IMR-90 (cell line): ENCODE results near the gene SLIT3. TPM values are rescaled to one million over a fixed set of nuclear protein-coding genes. Genes with fewer than 3 reads are reported as not detected.

Experiments used
- ATAC-seq: fragments of 200-7000 bp; cut with Tn5 transposase; 2 replicates; pipeline ENCODE4 v1.9.1; 2020; ENCODE audit warnings: low read depth, mild to moderate bottlenecking, moderate library complexity
- BruUV-seq: library from RNA; stranded (reverse); fragments of 400-500 nt; replicated peaks from 2 replicates; lab custom pipeline; 2021; lab: Mats Ljungman, UMichigan
- CTCF ChIA-PET: fragments of 300-600 bp; formaldehyde crosslinking; extraction: SDS; loops from one replicate; lab custom pipeline; 2021; ENCODE audit warnings: antibody characterized with exemption; lab: Yijun Ruan, JAX
- POLR2A ChIA-PET: fragments of 300-600 bp; sonication (Branson Sonifier 250); formaldehyde crosslinking; loops from one replicate; lab custom pipeline; 2022; ENCODE audit warnings: antibody characterized with exemption; ENCODE audit not compliant: unreplicated experiment; lab: Charles Lee
- DNase-seq: peaks from one replicate; pipeline ENCODE4 v3.0.0; 2013
- H2AFZ ChIP-seq: replicated peaks from 2 replicates; pipeline ENCODE3; 2013; ENCODE audit warnings: low read length, mild to moderate bottlenecking; ENCODE audit not compliant: poor library complexity
- H2AK5ac ChIP-seq: 2 replicates; pipeline ENCODE4 v1.6.1; 2013; ENCODE audit warnings: low read depth, low read length, inconsistent platforms
- H2AK9ac ChIP-seq: replicated peaks from 2 replicates; pipeline ENCODE3; 2013; ENCODE audit warnings: mild to moderate bottlenecking, low read depth, low read length, moderate library complexity; ENCODE audit not compliant: poor library complexity
- H2BK120ac ChIP-seq: 2 replicates; pipeline ENCODE4 v1.6.1; 2013; ENCODE audit warnings: low read depth, low read length, inconsistent platforms
- H2BK15ac ChIP-seq: 3 replicates; pipeline ENCODE4 v1.6.1; 2013; ENCODE audit warnings: low read depth, low read length, inconsistent platforms
- H2BK20ac ChIP-seq: 2 replicates; pipeline ENCODE4 v1.6.1; 2013; ENCODE audit warnings: low read depth, mild to moderate bottlenecking, inconsistent platforms, low read length, moderate library complexity
- H2BK5ac ChIP-seq: 2 replicates; pipeline ENCODE4 v1.6.1; 2013; ENCODE audit warnings: mild to moderate bottlenecking, low read depth, low read length, inconsistent platforms; ENCODE audit not compliant: poor library complexity, severe bottlenecking
- H3K14ac ChIP-seq: replicated peaks from 2 replicates; pipeline ENCODE4 v1.6.1; 2013; ENCODE audit warnings: low read depth, low read length, inconsistent platforms
- H3K18ac ChIP-seq: 2 replicates; pipeline ENCODE4 v1.6.1; 2013; ENCODE audit warnings: low read depth, low read length, control low read depth
- H3K23ac ChIP-seq: 2 replicates; pipeline ENCODE4 v1.6.1; 2013; ENCODE audit warnings: low read depth, low read length, inconsistent platforms
- H3K27ac ChIP-seq: 2 replicates; pipeline ENCODE4 v1.5.1; 2013; ENCODE audit warnings: mild to moderate bottlenecking, control low read depth, low read length; ENCODE audit not compliant: insufficient read depth
- H3K27me3 ChIP-seq: 2 replicates; pipeline ENCODE4 v1.6.1; 2013; ENCODE audit warnings: low read length; ENCODE audit not compliant: control insufficient read depth, insufficient read depth
- H3K36me3 ChIP-seq: 2 replicates; pipeline ENCODE4 v1.6.1; 2013; ENCODE audit warnings: low read length, mixed read lengths; ENCODE audit not compliant: control insufficient read depth, insufficient read depth
- H3K4ac ChIP-seq: 2 replicates; pipeline ENCODE4 v1.6.1; 2013; ENCODE audit warnings: low read depth, low read length, inconsistent platforms
- H3K4me1 ChIP-seq: 2 replicates; pipeline ENCODE4 v1.6.1; 2013; ENCODE audit warnings: low read length, mixed read lengths; ENCODE audit not compliant: control insufficient read depth, insufficient read depth
- H3K4me2 ChIP-seq: 2 replicates; pipeline ENCODE4 v1.6.1; 2013; ENCODE audit warnings: low read depth, mild to moderate bottlenecking, control low read depth, low read length, moderate library complexity
- H3K4me3 ChIP-seq: 2 replicates; pipeline ENCODE4 v1.5.1; 2013; ENCODE audit warnings: low read depth, mild to moderate bottlenecking, control low read depth, low read length, moderate library complexity; ENCODE audit not compliant: insufficient read depth
- H3K56ac ChIP-seq: 2 replicates; pipeline ENCODE4 v1.6.1; 2013; ENCODE audit warnings: low read length, inconsistent platforms; ENCODE audit not compliant: insufficient read depth; ENCODE audit errors: extremely low read depth
- H3K79me1 ChIP-seq, 2 experiments: 2 replicates each; pipeline ENCODE4 v1.6.1; 2013; ENCODE audit warnings: low read length in 2 of 2, inconsistent platforms in 1 of 2, low read depth in 1 of 2
- H3K9ac ChIP-seq: 2 replicates; pipeline ENCODE4 v1.6.1; 2013; ENCODE audit warnings: low read depth, low read length, control low read depth
- H3K9me1 ChIP-seq: 2 replicates; pipeline ENCODE4 v1.6.1; 2013; ENCODE audit warnings: low read length, inconsistent platforms; ENCODE audit not compliant: insufficient read depth
- H3K9me3 ChIP-seq: 2 replicates; pipeline ENCODE4 v1.6.1; 2013; ENCODE audit warnings: low read length; ENCODE audit not compliant: control insufficient read depth, insufficient read depth
- H4K20me1 ChIP-seq: 2 replicates; pipeline ENCODE4 v1.6.1; 2013; ENCODE audit warnings: low read length, inconsistent platforms; ENCODE audit not compliant: insufficient read depth
- H4K5ac ChIP-seq: 2 replicates; pipeline ENCODE4 v1.6.1; 2013; ENCODE audit warnings: mild to moderate bottlenecking, low read depth, low read length, control low read depth
- H4K8ac ChIP-seq, 2 experiments: 2 replicates each; pipeline ENCODE4 v1.6.1; 2013; ENCODE audit warnings: low read depth in 2 of 2, low read length in 2 of 2, control low read depth in 1 of 2, inconsistent platforms in 1 of 2
- H4K91ac ChIP-seq: 2 replicates; pipeline ENCODE4 v1.6.1; 2013; ENCODE audit warnings: low read depth, low read length, inconsistent platforms; ENCODE audit not compliant: insufficient read depth
- BHLHE40 ChIP-seq: fragments of 150-350 bp; IDR thresholded peaks from 2 replicates; pipeline ENCODE4 v1.6.1; 2016; ENCODE audit warnings: mild to moderate bottlenecking, low read depth, low read length
- CEBPB ChIP-seq: IDR thresholded peaks from 2 replicates; pipeline ENCODE4 v1.6.1; 2012; ENCODE audit warnings: low read depth, low read length, improper control_type of control experiment
- CHD1 ChIP-seq: IDR thresholded peaks from 2 replicates; pipeline ENCODE4 v1.6.1; 2012; ENCODE audit warnings: low read depth, low read length, improper control_type of control experiment
- CTCF ChIP-seq: conservative IDR thresholded peaks from 2 replicates; pipeline ENCODE4 v1.5.1; 2012; ENCODE audit warnings: mild to moderate bottlenecking, low read depth, low read length, improper control_type of control experiment
- FOS ChIP-seq: fragments of 150-350 bp; IDR thresholded peaks from 2 replicates; pipeline ENCODE4 v1.6.1; 2016; ENCODE audit warnings: low read depth, low read length
- MAFK ChIP-seq: IDR thresholded peaks from 2 replicates; pipeline ENCODE4 v1.6.1; 2012; ENCODE audit warnings: low read depth, low read length, improper control_type of control experiment
- MXI1 ChIP-seq: IDR thresholded peaks from 2 replicates; pipeline ENCODE4 v1.6.1; 2012; ENCODE audit warnings: low read depth, mild to moderate bottlenecking, low read length, moderate library complexity, borderline replicate concordance
- NFE2L2 ChIP-seq: fragments of 150-350 bp; IDR thresholded peaks from 2 replicates; pipeline ENCODE4 v1.6.1; 2016; ENCODE audit warnings: low read depth, mild to moderate bottlenecking, low read length
- POLR2A ChIP-seq: IDR thresholded peaks from 2 replicates; pipeline ENCODE4 v1.6.1; 2012; ENCODE audit warnings: mild to moderate bottlenecking, low read depth, low read length
- RAD21 ChIP-seq: IDR thresholded peaks from 2 replicates; pipeline ENCODE4 v1.6.1; 2012; ENCODE audit warnings: low read length, improper control_type of control experiment
- RCOR1 ChIP-seq: IDR thresholded peaks from 2 replicates; pipeline ENCODE4 v1.6.1; 2012; ENCODE audit warnings: mild to moderate bottlenecking, low read length, improper control_type of control experiment; ENCODE audit not compliant: insufficient replicate concordance
- WGBS, 2 experiments: methylation state at CpG; one replicate each; pipeline versions ENCODE4 v1.1.5 to v1.1.7; 2013; ENCODE audit warnings: missing lambda C conversion rate in 2 of 2; ENCODE audit not compliant: insufficient read length in 1 of 2; ENCODE audit errors: extremely low coverage in 2 of 2; 5-methylcytosine and 5-hydroxymethylcytosine counted together
- dilution Hi-C: fragments of 300-500 bp; cut with HindIII; formaldehyde crosslinking; loops from one replicate; pipeline ENCODE4 v1.14.3; 2018; ENCODE audit warnings: low sequenced_read_pairs; ENCODE audit not compliant: unreplicated experiment
- in situ Hi-C: fragments of 300-500 bp; cut with MboI; formaldehyde crosslinking; loops from 3 replicates; pipeline ENCODE4 v1.14.3; 2019; ENCODE audit warnings: low sequenced_read_pairs, inconsistent platforms, mixed read lengths
- intact Hi-C: fragments of 100-400 bp; cut with micrococcal nuclease; formaldehyde crosslinking; loops from 2 replicates; pipeline ENCODE4 v1.10.0; 2022
- polyA plus RNA-seq, 3 experiments: library from polyadenylated mRNA; depleted of rRNA; stranded (reverse); fragments of >200 nt; gene quantifications; 2 replicates each; pipeline ENCODE4 v1.2.3, GENCODE V29; 2012; ENCODE audit warnings: low replicate concordance in 1 of 3
- total RNA-seq: library from RNA; depleted of rRNA; stranded (reverse); fragments of >200 nt; gene quantifications from 2 replicates; pipeline ENCODE4 v1.2.3, GENCODE V29; 2012

Gene SLIT3
- total and polyA plus RNA-seq, 2 of the 4 experiments (the other 2 are of a cell fraction): 0.18 to 0.50 TPM

GRCh38 chr5:168705321-168705720, 595.6 kb downstream of the SLIT3 start:
- H3K79me1 ChIP-seq: no peaks in the 10 kb centered on the region
- H3K9ac ChIP-seq: no peak overlapping the region
- H3K27me3 ChIP-seq: no peaks in the 10 kb centered on the region
- dilution Hi-C loops: no loop called here
- H2BK20ac ChIP-seq: no peak overlapping the region
- H3K56ac ChIP-seq: no peak overlapping the region
- H3K4me3 ChIP-seq: no peak overlapping the region
- H3K4ac ChIP-seq: no peak overlapping the region
- H4K5ac ChIP-seq: no peak overlapping the region
- no peak overlapping the region for H2AFZ ChIP-seq
- 80% methylated on average over 1 of the region's 1 CpG; no CpG with 5 or more reads in 1 of the 2 experiments for WGBS, 2 experiments
- H2BK5ac ChIP-seq: no peak overlapping the region
- H3K27ac ChIP-seq: no peak overlapping the region
- no peak overlapping the region for H3K23ac ChIP-seq
- BruUV-seq: no TSS peak
- no peaks in the 10 kb centered on the region for H4K20me1 ChIP-seq
- H2AK9ac ChIP-seq: no peak overlapping the region
- H4K91ac ChIP-seq: no peak overlapping the region
- intact Hi-C loops: loop anchor here (10.0 kb wide), 1 partner anchor 279 kb away; no protein-coding TSS in a partner anchor
- TF ChIP-seq RCOR1 (no peak), BHLHE40 (no peak), CHD1 (no peak), MXI1 (no peak), MAFK (no peak), FOS (no peak), NFE2L2 (no peak), POLR2A (no peak), RAD21 (no peak), CEBPB (no peak), CTCF (no peak)
- H3K4me2 ChIP-seq: no peak overlapping the region
- H2BK120ac ChIP-seq: no peak overlapping the region
- no peak overlapping the region for H2BK15ac ChIP-seq
- no peak overlapping the region for H3K18ac ChIP-seq
- H4K8ac ChIP-seq: no peak overlapping the region
- no peaks in the 10 kb centered on the region for H3K9me3 ChIP-seq
- ATAC-seq (no peak), DNase-seq (no peak)
- POLR2A ChIA-PET: no interaction called here
- H3K4me1 ChIP-seq: no peaks in the 10 kb centered on the region
- H2AK5ac ChIP-seq: no peak overlapping the region
- no peaks in the 10 kb centered on the region for H3K9me1 ChIP-seq
- CTCF ChIA-PET: interaction anchor here (0.9 to 1.1 kb wide), 2 partner anchors 14 to 248 kb away, joined by 3 read pairs; no protein-coding TSS in a partner anchor
- H3K36me3 ChIP-seq: no peaks in the 10 kb centered on the region
- no peak overlapping the region for H3K14ac ChIP-seq
- in situ Hi-C loops: no loop called here
